ENCODE measurements around the gene RABGAP1L. TPM values are rescaled to one million over a fixed set of nuclear protein-coding genes. Genes with fewer than 3 reads are reported as not detected.
"Not testable (repeated sequence)": the region's sequence is repeated elsewhere in the genome, so short reads cannot be mapped to it uniquely, and the experiment has no call there.

The RABGAP1L gene
- total and polyA plus RNA-seq, 2 donors (not counting 3 experiments of a cell fraction or from before 2014, with no cell fraction given) = 6.4 to 22.2 TPM

DNA sequence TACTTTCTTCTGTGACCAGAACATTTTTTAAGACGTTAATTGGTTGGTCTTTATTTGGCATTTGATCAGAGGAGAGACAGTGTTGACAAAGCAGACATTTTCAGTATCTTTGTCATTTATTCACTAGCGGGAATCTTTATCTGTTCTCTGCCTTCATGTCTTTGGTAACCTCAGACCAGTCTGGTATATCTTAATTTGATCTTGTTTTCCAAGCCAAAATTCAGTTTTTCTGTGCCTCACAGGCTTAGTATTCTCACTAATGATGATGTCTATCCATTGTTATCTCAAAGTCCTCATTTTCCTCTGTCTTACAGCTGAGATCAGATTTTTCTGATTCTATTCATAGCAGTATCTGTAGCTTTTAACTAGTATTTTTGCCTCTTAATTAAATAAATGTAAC is 447.2 kb downstream of the RABGAP1L start:
- Histone ChIP-seq H3K27me3 (ENCODE audit: control insufficient read depth in 2 of 2, insufficient read depth in 2 of 2, low read length in 2 of 2) (no peaks in the 10 kb centered on the region), H3K9me3 (replicated peaks; ENCODE audit: control insufficient read depth, insufficient read depth, low read length) (no peaks in the 10 kb centered on the region), H3K4me2 (ENCODE audit: insufficient read depth, low read length) (no peak overlapping the region), H3K79me2 (ENCODE audit: control insufficient read depth, insufficient read depth, low read length) (no peaks in the 10 kb centered on the region), H2AFZ (ENCODE audit: low read depth, low read length) (no peak overlapping the region), H3K9ac (replicated peaks; ENCODE audit: extremely low read depth, insufficient read depth, low read length) (no peak overlapping the region), H3K4me3 (replicated peaks in 1 of 3; ENCODE audit: insufficient read depth in 1 of 3, low read depth in 1 of 3, low read length in 3 of 3) (no peak overlapping the region), H3K4me1 (ENCODE audit: control insufficient read depth, extremely low read depth, insufficient read depth, low read length) (no peaks in the 10 kb centered on the region), H3K27ac (ENCODE audit: insufficient read depth, low read depth, low read length) (no peak overlapping the region), H4K20me1 (replicated peaks; ENCODE audit: control insufficient read depth, extremely low read depth, insufficient read depth, low read length) (no peaks in the 10 kb centered on the region), H3K36me3 (ENCODE audit: control insufficient read depth in 2 of 2, extremely low read depth in 1 of 2, insufficient read depth in 2 of 2, low read length in 2 of 2) (no peaks in the 10 kb centered on the region), H3K9me1 (replicated peaks; ENCODE audit: control insufficient read depth, extremely low read depth, insufficient read depth, low read length) (no peaks in the 10 kb centered on the region)
- intact Hi-C loops (cut with micrococcal nuclease) (no loop called here), dilution Hi-C loops (cut with MboI; ENCODE audit: extremely low pct_ligation_motif_present, low sequenced_read_pairs) (no loop called here)
- DNase-seq (ENCODE audit: low read depth, low spot score) (no peak), FAIRE-seq (no peak)
- no TSS peak for BruUV-seq (replicated peaks)
- ChIA-PET POLR2A (no interaction called here), CTCF (interaction anchor here (1.4 kb wide), 1 partner anchor 344 kb away, joined by 3 read pairs; no protein-coding TSS in a partner anchor)
- TF ChIP-seq POLR2A (IDR thresholded peaks at IDR 0.05; ENCODE audit: low read depth, low read length) = no peak
- TF ChIP-seq, protein P1, sequence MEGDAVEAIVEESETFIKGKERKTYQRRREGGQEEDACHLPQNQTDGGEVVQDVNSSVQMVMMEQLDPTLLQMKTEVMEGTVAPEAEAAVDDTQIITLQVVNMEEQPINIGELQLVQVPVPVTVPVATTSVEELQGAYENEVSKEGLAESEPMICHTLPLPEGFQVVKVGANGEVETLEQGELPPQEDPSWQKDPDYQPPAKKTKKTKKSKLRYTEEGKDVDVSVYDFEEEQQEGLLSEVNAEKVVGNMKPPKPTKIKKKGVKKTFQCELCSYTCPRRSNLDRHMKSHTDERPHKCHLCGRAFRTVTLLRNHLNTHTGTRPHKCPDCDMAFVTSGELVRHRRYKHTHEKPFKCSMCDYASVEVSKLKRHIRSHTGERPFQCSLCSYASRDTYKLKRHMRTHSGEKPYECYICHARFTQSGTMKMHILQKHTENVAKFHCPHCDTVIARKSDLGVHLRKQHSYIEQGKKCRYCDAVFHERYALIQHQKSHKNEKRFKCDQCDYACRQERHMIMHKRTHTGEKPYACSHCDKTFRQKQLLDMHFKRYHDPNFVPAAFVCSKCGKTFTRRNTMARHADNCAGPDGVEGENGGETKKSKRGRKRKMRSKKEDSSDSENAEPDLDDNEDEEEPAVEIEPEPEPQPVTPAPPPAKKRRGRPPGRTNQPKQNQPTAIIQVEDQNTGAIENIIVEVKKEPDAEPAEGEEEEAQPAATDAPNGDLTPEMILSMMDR (IDR thresholded peaks at IDR 0.05; ENCODE audit: extremely low read depth in 1 of 2, insufficient read depth in 1 of 2, low read depth in 1 of 2, low read length in 2 of 2) = no peak
- TF ChIP-seq GATA2 (IDR thresholded peaks at IDR 0.05; ENCODE audit: insufficient read depth, insufficient read length, low read depth, low read length) = no peak
- no peak for TF ChIP-seq FOS (IDR thresholded peaks at IDR 0.05; ENCODE audit: borderline replicate concordance, insufficient read depth, low read length)
- no peak for TF ChIP-seq POLR2AphosphoS5 (IDR thresholded peaks at IDR 0.05; ENCODE audit: insufficient read depth, low read depth, low read length)
- no peak for TF ChIP-seq MYC (IDR thresholded peaks at IDR 0.05; ENCODE audit: low read depth, low read length)

DNA sequence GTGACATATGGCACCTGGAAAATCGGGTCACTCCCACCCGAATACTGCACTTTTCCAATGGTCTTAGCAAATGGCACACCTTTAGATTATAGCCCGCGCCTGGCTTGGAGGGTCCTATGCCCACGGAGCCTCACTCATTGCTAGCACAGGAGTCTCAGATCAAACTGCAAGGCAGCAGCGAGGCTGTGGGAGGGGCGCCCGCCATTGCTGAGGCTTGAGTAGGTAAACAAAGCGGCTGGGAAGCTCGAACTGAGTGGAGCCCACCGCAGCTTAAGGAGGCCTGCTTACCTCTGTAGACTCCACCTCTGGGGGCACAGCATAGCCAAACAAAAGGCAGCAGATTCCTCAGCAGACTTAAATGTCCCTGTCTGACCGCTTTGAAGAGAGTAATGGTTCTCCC is 458.6 kb downstream of the RABGAP1L start:
- H3K79me2 ChIP-seq (ENCODE audit: control insufficient read depth, insufficient read depth, low read length); dilution Hi-C loops (cut with MboI; ENCODE audit: extremely low pct_ligation_motif_present, low sequenced_read_pairs): not testable (repeated sequence)

More for the DNA sequence above, 458.6 kb downstream of the RABGAP1L start:
- H3K9me3 ChIP-seq (replicated peaks; ENCODE audit: control insufficient read depth, insufficient read depth, low read length); H2AFZ ChIP-seq (ENCODE audit: low read depth, low read length); BruUV-seq (replicated peaks); DNase-seq (ENCODE audit: low read depth, low spot score); H3K4me3 ChIP-seq (replicated peaks in 1 of 3; ENCODE audit: insufficient read depth in 1 of 3, low read depth in 1 of 3, low read length in 3 of 3); FAIRE-seq; CTCF ChIA-PET; H3K36me3 ChIP-seq (ENCODE audit: control insufficient read depth in 2 of 2, extremely low read depth in 1 of 2, insufficient read depth in 2 of 2, low read length in 2 of 2); POLR2A ChIA-PET; H3K4me1 ChIP-seq (ENCODE audit: control insufficient read depth, extremely low read depth, insufficient read depth, low read length); H3K27ac ChIP-seq (ENCODE audit: insufficient read depth, low read depth, low read length); H4K20me1 ChIP-seq (replicated peaks; ENCODE audit: control insufficient read depth, extremely low read depth, insufficient read depth, low read length); H3K27me3 ChIP-seq (ENCODE audit: control insufficient read depth in 2 of 2, insufficient read depth in 2 of 2, low read length in 2 of 2); intact Hi-C loops (cut with micrococcal nuclease); H3K9ac ChIP-seq (replicated peaks; ENCODE audit: extremely low read depth, insufficient read depth, low read length); H3K9me1 ChIP-seq (replicated peaks; ENCODE audit: control insufficient read depth, extremely low read depth, insufficient read depth, low read length); H3K4me2 ChIP-seq (ENCODE audit: insufficient read depth, low read length): not testable (repeated sequence)

All from endothelial cell of umbilical vein (primary cell).